HG03469 (cell line): Measurements from ENCODE around the gene ZBTB32.

ENCODE experiments used
- ATAC-seq: cut with Tn5 transposase; IDR thresholded peaks from one replicate; pipeline ENCODE4 v1.9.1; 2021; ENCODE audit warnings: mild to moderate bottlenecking, moderate library complexity, moderate number of reproducible peaks; ENCODE audit not compliant: unreplicated experiment

Gene ZBTB32

GRCh38 chr19:35734273-35734672, 29.9 kb downstream of the ZBTB32 start:
- ATAC-seq: no peak

GRCh38 chr19:35734889-35735288, 30.5 kb downstream of the ZBTB32 start:
- ATAC-seq: no peak

GRCh38 chr19:35736913-35737886, 32.8 kb downstream of the ZBTB32 start:
- ATAC-seq: no peak

- ATAC-seq: no peak
These were observed 33.9 kb downstream of the ZBTB32 start for GRCh38 chr19:35738021-35738886.

- no peak for ATAC-seq
These were observed 34.5 kb downstream of the ZBTB32 start for GRCh38 chr19:35738887-35739229.

GRCh38 chr19:35739275-35740107, 35.1 kb downstream of the ZBTB32 start:
- no peak for ATAC-seq

- no peak for ATAC-seq
These were observed 35.7 kb downstream of the ZBTB32 start for GRCh38 chr19:35740108-35740422.

- ATAC-seq: peak; percentile 27
These were observed 36.3 kb downstream of the ZBTB32 start for GRCh38 chr19:35740423-35741202.

- ATAC-seq: no peak
These were observed 36.8 kb downstream of the ZBTB32 start for GRCh38 chr19:35741203-35741515.

- ATAC-seq: no peak
These were observed 37.9 kb downstream of the ZBTB32 start, which contains the start of gene IGFLR1 for GRCh38 chr19:35742121-35742724. Gene IGFLR1, minus strand, starts transcription at chr19:35742452. Its CDS starts 1,272 bp downstream, at chr19:35741180.

GRCh38 chr19:35743640-35744429, 39.5 kb downstream of the ZBTB32 start:
- ATAC-seq: no peak

- no peak for ATAC-seq
These were observed 40.3 kb downstream of the ZBTB32 start for GRCh38 chr19:35744430-35745327.

- peak; percentile 25 for ATAC-seq
These were observed 41.1 kb downstream of the ZBTB32 start, which contains the start of the genes PSENEN and U2AF1L4 for GRCh38 chr19:35745328-35746086. Gene PSENEN, plus strand, starts transcription at chr19:35745651. Its CDS starts 280 bp downstream, at chr19:35745931. Gene U2AF1L4, minus strand, starts transcription at chr19:35745418. Its CDS starts 27 bp downstream, at chr19:35745391.

GRCh38 chr19:35746087-35746462, 41.7 kb downstream of the ZBTB32 start:
- no peak for ATAC-seq

GRCh38 chr19:35746531-35746930, 42.2 kb downstream of the ZBTB32 start:
- no peak for ATAC-seq

- peak; percentile 66 for ATAC-seq
These were observed 44.0 kb downstream of the ZBTB32 start, which contains the start of gene LIN37 for GRCh38 chr19:35748106-35749020. Gene LIN37, plus strand, starts transcription at chr19:35748576. Its CDS starts 149 bp downstream, at chr19:35748725.
